ENCODE data around the gene ROBO1. TPM values are rescaled to one million over a fixed set of nuclear protein-coding genes. Genes with fewer than 3 reads are reported as not detected.

Gene ROBO1
- total and polyA plus RNA-seq, 4 donors = 1.0 to 30.3 (median 3.9) TPM

DNA sequence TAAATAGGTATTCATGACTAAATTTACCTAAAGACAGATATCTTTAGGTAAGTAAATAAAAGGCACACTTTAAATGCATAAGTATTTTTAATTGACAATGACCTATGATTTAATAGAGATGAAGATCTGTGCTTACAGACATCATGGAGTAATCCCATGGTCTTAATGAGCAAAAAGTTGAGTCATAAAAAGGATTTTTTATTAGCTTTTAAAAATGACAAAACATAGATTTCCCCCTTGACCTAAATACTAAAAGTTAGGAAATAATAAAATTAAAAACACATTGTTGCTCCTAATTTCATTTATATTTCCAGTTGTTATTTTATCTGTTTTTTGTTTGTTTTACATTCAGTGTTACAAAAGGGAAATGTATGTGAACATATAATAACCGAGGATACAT is 1005.7 kb downstream of the ROBO1 start:
- WGBS = 87% methylated on average over 1 of the region's 1 CpG
- Histone ChIP-seq H3K4me1 (ENCODE audit: control insufficient read depth in 4 of 4, insufficient read depth in 4 of 4, low read length in 3 of 4) (no peaks in the 10 kb centered on the region), H3K27ac (ENCODE audit: low read depth in 1 of 2, low read length in 2 of 2) (no peak overlapping the region), H3K36me3 (ENCODE audit: control insufficient read depth in 4 of 4, insufficient read depth in 3 of 4, low read depth in 1 of 4, low read length in 3 of 4) (no peaks in the 10 kb centered on the region), H3K9me3 (ENCODE audit: control insufficient read depth in 4 of 4, low read length in 3 of 4) (no peaks in the 10 kb centered on the region), H3K4me3 (ENCODE audit: low read depth in 1 of 3, low read length in 3 of 3) (no peak overlapping the region), H3K27me3 (ENCODE audit: control insufficient read depth in 4 of 4, insufficient read depth in 4 of 4, low read length in 3 of 4) (no peaks in the 10 kb centered on the region), H3K9ac (ENCODE audit: low read depth in 1 of 2, low read length in 2 of 2) (no peak overlapping the region)
- no peak for DNase-seq (ENCODE audit: low spot score)
- no peak for TF ChIP-seq ZBTB33 (IDR thresholded peaks at IDR 0.05)
- no peak for TF ChIP-seq JUND (IDR thresholded peaks at IDR 0.05)

DNA sequence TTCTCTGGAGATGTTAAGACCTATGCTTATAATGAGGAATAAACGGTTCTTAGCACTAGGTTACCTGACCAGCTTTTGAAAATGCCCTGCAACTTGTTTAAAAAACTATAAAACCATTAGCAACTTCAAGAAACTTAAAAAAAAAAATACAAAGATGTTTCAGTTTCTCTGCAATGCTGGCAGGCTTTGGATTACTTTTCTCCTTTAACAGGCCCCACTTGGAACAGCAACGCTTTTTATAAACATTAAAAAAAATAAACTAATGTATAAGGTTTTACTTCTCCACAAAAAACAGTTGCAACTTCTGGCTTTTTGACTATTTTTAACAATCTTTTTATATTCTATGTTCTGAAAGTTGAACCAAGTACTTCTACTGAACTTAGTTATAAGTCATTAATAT is 1006.7 kb downstream of the ROBO1 start:
- Histone ChIP-seq H3K4me1 (ENCODE audit: control insufficient read depth in 4 of 4, insufficient read depth in 4 of 4, low read length in 3 of 4) (no peaks in the 10 kb centered on the region), H3K27me3 (ENCODE audit: control insufficient read depth in 4 of 4, insufficient read depth in 4 of 4, low read length in 3 of 4) (no peaks in the 10 kb centered on the region), H3K9ac (ENCODE audit: low read depth in 1 of 2, low read length in 2 of 2) (no peak overlapping the region), H3K9me3 (ENCODE audit: control insufficient read depth in 4 of 4, low read length in 3 of 4) (no peaks in the 10 kb centered on the region), H3K27ac (ENCODE audit: low read depth in 1 of 2, low read length in 2 of 2) (no peak overlapping the region), H3K36me3 (ENCODE audit: control insufficient read depth in 4 of 4, insufficient read depth in 3 of 4, low read depth in 1 of 4, low read length in 3 of 4) (no peaks in the 10 kb centered on the region), H3K4me3 (ENCODE audit: low read depth in 1 of 3, low read length in 3 of 3) (no peak overlapping the region)
- TF ChIP-seq SP1 (IDR thresholded peaks at IDR 0.05) (no peak), FOXA2 (IDR thresholded peaks at IDR 0.05) (no peak), ATF3 (IDR thresholded peaks at IDR 0.05) (no peak), EGR1 (IDR thresholded peaks at IDR 0.05; ENCODE audit: low read depth in 2 of 2) (no peak), ZBTB33 (IDR thresholded peaks at IDR 0.05) (no peak), TAF1 (conservative IDR thresholded peaks at IDR 0.05) (no peak), HNF4A (conservative IDR thresholded peaks at IDR 0.05) (no peak), RXRA (IDR thresholded peaks at IDR 0.05) (no peak), RAD21 (IDR thresholded peaks at IDR 0.05) (no peak), GABPA (IDR thresholded peaks at IDR 0.05 in 1 of 2, conservative IDR thresholded peaks at IDR 0.05 in 1 of 2) (no peak), HNF4G (IDR thresholded peaks at IDR 0.05) (no peak), NR2F2 (IDR thresholded peaks at IDR 0.05) (no peak), JUND (IDR thresholded peaks at IDR 0.05) (no peak), YY1 (IDR thresholded peaks at IDR 0.05) (no peak), CTCF (IDR thresholded peaks at IDR 0.05; ENCODE audit: low read depth, low read length, missing input control) (no peak)
- TF ChIP-seq, protein P1, sequence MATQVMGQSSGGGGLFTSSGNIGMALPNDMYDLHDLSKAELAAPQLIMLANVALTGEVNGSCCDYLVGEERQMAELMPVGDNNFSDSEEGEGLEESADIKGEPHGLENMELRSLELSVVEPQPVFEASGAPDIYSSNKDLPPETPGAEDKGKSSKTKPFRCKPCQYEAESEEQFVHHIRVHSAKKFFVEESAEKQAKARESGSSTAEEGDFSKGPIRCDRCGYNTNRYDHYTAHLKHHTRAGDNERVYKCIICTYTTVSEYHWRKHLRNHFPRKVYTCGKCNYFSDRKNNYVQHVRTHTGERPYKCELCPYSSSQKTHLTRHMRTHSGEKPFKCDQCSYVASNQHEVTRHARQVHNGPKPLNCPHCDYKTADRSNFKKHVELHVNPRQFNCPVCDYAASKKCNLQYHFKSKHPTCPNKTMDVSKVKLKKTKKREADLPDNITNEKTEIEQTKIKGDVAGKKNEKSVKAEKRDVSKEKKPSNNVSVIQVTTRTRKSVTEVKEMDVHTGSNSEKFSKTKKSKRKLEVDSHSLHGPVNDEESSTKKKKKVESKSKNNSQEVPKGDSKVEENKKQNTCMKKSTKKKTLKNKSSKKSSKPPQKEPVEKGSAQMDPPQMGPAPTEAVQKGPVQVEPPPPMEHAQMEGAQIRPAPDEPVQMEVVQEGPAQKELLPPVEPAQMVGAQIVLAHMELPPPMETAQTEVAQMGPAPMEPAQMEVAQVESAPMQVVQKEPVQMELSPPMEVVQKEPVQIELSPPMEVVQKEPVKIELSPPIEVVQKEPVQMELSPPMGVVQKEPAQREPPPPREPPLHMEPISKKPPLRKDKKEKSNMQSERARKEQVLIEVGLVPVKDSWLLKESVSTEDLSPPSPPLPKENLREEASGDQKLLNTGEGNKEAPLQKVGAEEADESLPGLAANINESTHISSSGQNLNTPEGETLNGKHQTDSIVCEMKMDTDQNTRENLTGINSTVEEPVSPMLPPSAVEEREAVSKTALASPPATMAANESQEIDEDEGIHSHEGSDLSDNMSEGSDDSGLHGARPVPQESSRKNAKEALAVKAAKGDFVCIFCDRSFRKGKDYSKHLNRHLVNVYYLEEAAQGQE (IDR thresholded peaks at IDR 0.05) = no peak
- TF ChIP-seq, protein P2, sequence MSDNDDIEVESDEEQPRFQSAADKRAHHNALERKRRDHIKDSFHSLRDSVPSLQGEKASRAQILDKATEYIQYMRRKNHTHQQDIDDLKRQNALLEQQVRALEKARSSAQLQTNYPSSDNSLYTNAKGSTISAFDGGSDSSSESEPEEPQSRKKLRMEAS (IDR thresholded peaks at IDR 0.05) = no peak
- WGBS = 82% methylated on average over 2 of the region's 2 CpGs
- DNase-seq (ENCODE audit: low spot score) = no peak
